ENCODE data around the gene CEND1. TPM values are rescaled to one million over a fixed set of nuclear protein-coding genes. Genes with fewer than 3 reads are reported as not detected.

The CEND1 gene
- polyA plus RNA-seq, 4 donors: 0.49 to 1.5 (median 0.59) TPM

GRCh38 chr11:782264-783174 is 7.4 kb downstream of the CEND1 start:
- no peak for DNase-seq (ENCODE audit: low read depth in 4 of 4, low spot score in 3 of 4)

- DNase-seq (ENCODE audit: low read depth in 4 of 4, low spot score in 3 of 4): no peak
Observed at GRCh38 chr11:779955-780532, 9.8 kb downstream of the CEND1 start.

GRCh38 chr11:778976-779954 is 10.6 kb downstream of the CEND1 start:
- DNase-seq (ENCODE audit: low read depth in 4 of 4, low spot score in 3 of 4): no peak

GRCh38 chr11:777288-778255 is 12.3 kb downstream of the CEND1 start, which contains the start of gene GATD1:
Gene GATD1 (minus strand): TSS chr11:777487. CDS start chr11:777462, 25 bp downstream.
- DNase-seq (ENCODE audit: low read depth in 4 of 4, low spot score in 3 of 4): peak; percentile 53 to 84 (median 80)

GRCh38 chr11:776561-777287 is 13.2 kb downstream of the CEND1 start:
- no peak for DNase-seq (ENCODE audit: low read depth in 4 of 4, low spot score in 3 of 4)

GRCh38 chr11:776263-776560 is 13.7 kb downstream of the CEND1 start:
- no peak for DNase-seq (ENCODE audit: low read depth in 4 of 4, low spot score in 3 of 4)

GRCh38 chr11:774873-775592 is 14.9 kb downstream of the CEND1 start:
- no peak for DNase-seq (ENCODE audit: low read depth in 4 of 4, low spot score in 3 of 4)

GRCh38 chr11:773830-774229 is 16.1 kb downstream of the CEND1 start:
- DNase-seq (ENCODE audit: low read depth in 4 of 4, low spot score in 3 of 4): no peak

GRCh38 chr11:773425-773824 is 16.5 kb downstream of the CEND1 start:
- no peak for DNase-seq (ENCODE audit: low read depth in 4 of 4, low spot score in 3 of 4)

- no peak for DNase-seq (ENCODE audit: low read depth in 4 of 4, low spot score in 3 of 4)
Observed at GRCh38 chr11:772429-773390, 17.2 kb downstream of the CEND1 start.

GRCh38 chr11:771617-772204 is 18.2 kb downstream of the CEND1 start:
- DNase-seq (ENCODE audit: low read depth in 4 of 4, low spot score in 3 of 4): no peak

- DNase-seq (ENCODE audit: low read depth in 4 of 4, low spot score in 3 of 4): no peak
Observed at GRCh38 chr11:770642-771616, 19.0 kb downstream of the CEND1 start.

- DNase-seq (ENCODE audit: low read depth in 4 of 4, low spot score in 3 of 4): no peak
Observed at GRCh38 chr11:769887-770641, 19.8 kb downstream of the CEND1 start.

GRCh38 chr11:767238-767637 is 22.7 kb downstream of the CEND1 start:
- no peak for DNase-seq (ENCODE audit: low read depth in 4 of 4, low spot score in 3 of 4)

GRCh38 chr11:766936-767210 is 23.0 kb downstream of the CEND1 start:
- DNase-seq (ENCODE audit: low read depth in 4 of 4, low spot score in 3 of 4): no peak

All from left renal pelvis (tissue), 4 donors.